HT1080 (cell line): ENCODE measurements around the gene ITPA. TPM values are rescaled to one million over a fixed set of nuclear protein-coding genes. Genes with fewer than 3 reads are reported as not detected.

Experiments
- DNase-seq: peaks from one replicate; pipeline ENCODE4 v3.0.0-alpha.2; 2015; ENCODE audit warnings: low read depth
- polyA plus RNA-seq, 2 experiments: library from polyadenylated mRNA; depleted of rRNA; stranded (reverse); fragments of >200 nt; gene quantifications; 2 replicates each; pipeline ENCODE4 v1.2.3, GENCODE V29; 2015
- total RNA-seq: library from RNA; depleted of rRNA; stranded (reverse); fragments of >200 nt; shearing (Covaris generic); gene quantifications from 2 replicates; pipeline ENCODE4 v1.2.3, GENCODE V29; 2014; rRNA removed

The ITPA gene
- 120 and 144 TPM in 2 replicates for total RNA-seq
- polyA plus RNA-seq (2015; cell fraction: cytosol; rRNA removed), result 57.6 and 63.9 TPM in 2 replicates
- 84.2 and 85.5 TPM in 2 replicates for polyA plus RNA-seq (2015; cell fraction: nucleus; rRNA removed)

DNA sequence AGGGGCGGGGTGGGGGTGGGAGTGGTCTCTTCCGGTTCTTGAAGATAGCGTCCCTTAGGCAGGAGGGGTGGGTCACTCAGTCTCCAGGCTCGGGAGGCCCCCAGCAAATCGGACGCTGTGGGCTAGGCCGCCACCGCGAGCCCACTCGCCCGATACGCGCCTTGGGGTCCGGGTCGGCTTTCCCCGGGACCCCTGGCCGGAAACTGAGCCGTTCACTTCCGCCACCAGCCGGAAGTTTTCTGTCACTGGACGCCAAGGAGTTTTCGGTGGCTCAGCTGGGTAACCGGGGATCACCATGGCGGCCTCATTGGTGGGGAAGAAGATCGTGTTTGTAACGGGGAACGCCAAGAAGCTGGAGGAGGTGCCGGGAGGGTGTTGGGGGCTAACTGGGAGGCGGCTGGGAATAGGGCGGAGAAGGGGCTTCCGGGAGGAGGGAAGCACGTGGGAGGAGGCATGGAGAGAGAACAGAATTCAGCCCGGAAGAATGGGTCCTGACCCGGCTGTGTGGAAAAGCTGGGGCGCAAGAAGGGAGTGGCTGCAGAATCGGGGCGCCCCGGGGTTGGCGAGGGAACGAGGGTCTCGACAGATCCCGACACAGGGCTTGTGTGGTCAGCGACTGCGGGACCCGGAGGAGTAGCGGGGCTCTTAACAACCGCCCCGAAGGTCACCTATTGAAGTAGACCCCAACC, at the start of gene ITPA:
Gene ITPA, plus strand, starts transcription at position 242 of the 689 bp plus-strand sequence. Its CDS starts 54 bp downstream, at position 296.
- peak; percentile 44 for DNase-seq

DNA sequence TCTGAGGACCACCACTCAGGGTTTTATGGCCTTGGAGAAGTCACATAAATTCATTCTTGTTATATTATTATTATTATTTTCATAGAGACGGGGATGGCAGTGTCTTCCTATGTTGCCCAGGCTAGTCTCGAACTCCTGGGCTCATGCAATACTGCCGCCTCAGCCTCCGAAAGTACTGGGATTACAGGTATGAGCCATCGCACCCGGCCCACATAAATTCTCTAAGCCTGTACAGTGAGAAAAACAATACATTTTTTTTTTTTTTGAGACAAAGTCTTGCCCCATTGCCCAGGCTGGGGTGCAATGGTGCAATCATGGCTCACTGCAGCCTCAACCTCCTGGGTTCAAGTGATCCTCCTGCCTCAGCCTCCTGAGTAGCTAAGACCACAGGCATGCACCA, 48.9 kb upstream of the ITPA start:
- no peak for DNase-seq

DNA sequence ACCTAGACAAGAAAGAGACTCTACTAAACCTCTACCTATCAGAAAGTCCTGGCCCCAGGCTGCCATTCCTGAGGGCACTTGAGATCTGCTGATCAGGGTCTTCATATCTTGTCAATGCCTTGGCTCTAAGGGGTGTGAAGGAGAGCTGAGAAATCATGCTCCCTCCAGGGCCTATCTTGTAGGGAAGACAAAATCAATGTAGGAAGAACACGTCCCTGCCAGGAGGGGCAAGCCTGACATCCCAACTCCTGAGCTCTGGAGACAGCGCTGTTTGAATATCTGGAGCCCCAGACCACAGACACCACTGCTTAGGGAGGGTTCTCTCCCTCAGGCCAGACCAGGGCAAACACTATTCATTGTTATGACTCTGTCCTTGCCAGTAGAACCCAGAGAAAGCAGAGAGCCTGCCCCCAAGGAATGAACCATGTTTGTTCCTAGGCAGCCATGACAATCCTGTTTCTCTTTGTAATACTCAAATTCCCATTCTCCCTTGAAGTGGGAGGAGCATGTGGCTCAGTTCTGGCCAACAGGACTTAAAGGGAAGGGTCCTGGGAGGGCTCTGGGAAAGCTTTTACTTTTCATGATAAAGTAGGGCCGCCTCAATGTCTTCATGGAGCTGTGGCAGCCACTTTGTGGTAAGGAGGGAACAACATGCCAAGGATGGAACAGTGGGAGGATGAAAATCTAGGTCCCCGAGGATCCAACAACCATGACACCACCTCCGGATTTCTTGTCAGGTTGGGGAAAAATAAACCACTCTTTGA, 47.8 kb upstream of the ITPA start:
- no peak for DNase-seq

DNA sequence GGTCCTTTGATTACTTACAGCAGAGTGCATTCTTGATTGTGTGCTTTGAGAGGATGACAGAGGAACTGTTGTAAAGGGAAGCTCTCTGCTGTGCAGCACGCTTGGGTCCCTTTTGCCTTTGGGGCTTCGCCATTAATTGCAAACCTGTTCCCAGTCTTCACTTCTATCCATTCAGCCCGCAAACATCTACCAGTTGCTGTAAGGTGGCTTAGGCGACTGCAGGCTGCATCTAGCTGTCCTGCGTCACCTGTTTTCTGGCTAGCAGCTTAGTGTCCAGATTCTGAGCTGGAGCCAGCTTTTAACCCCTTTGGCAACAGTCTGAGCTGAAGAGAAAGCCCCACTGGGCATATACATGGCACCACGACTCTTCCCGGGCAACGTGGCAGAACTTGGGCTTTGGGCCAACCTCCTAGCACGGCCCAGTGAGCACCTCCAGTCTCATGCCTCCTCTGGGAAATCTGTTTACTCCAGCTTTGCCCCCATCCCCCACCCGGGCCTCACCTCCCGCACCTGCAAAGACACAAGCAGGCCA, 47.2 kb upstream of the ITPA start:
- DNase-seq, result no peak

DNA sequence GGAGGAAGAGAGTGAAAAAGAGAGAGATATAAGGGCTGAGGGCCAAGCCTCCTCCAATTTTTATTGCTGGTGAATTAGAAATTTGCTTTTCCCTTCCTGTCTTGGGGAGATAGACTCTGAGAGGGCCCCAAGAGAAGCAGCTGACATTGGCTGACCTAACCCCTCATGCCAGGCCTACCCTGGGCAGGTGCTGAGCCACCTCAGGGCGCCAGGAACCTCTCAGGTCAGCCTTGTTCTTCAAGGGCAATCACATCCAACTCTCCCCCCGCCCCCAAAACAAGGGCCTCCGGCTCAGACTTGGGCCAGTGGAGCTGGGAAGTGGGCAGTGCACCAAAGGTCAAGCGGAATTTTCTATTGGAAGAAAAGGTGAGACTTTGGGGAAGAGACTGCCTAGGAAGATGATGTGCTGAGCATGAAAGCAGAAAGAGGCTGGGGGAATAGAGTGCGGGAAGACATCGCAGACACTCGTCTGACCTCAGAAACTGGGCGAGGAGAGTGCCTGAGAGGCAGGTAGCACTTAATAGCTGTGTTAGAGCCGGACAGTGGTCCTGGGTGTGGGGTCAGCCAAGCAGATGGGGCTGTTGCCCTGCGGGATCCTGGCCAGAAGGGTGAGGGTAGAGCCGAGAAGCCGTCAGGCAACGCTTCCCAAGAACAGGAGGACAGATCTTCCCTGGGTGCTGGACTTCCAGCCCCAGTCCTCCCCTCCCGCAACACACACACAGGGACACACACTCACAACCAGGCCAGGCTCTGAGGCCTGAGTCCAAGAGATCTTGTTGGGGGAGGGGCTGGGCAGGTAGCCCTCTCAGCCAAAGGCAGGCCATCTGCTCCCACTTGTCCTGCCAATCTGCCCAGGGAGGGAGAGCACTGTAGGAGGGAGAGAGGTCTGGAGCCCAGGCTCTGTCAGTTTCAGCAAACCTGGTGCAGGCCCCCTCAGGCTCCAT, 45.9 kb upstream of the ITPA start:
- DNase-seq, result no peak

DNA sequence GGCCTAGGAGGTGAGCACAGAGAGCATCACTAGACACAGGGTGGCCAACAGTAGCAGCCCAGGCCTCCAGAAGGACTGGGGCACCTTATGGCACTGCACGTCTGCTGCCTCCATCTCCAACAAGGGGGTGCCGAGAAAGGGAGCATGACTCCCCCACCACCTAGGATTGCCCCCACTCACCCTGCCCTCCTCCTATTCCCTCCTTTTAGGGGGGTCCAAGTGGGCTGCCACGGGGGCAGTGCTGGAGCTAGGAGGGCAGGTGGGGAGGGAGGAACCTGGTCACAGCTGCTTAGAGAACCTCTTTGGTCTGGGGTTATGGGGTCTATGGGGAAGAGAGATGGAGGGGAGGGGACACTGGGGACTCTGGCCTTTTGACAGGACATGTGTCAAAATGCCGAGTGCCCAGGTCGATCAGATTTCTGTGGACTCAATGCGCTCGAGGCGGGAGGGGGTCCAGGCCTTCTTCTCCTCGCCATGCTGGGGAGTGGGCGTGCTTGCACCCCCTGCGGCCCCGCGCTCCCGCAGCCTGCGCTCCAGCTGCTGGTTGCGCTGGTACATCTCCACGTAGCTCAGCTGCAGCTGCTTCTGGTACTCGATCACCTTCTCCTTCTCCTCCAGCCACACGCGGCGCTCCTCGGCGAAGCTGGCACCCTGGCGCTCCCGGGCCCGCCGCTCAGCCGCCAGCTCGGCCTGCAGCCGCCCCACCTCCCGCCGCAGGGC, 45.1 kb upstream of the ITPA start:
- DNase-seq, result no peak

DNA sequence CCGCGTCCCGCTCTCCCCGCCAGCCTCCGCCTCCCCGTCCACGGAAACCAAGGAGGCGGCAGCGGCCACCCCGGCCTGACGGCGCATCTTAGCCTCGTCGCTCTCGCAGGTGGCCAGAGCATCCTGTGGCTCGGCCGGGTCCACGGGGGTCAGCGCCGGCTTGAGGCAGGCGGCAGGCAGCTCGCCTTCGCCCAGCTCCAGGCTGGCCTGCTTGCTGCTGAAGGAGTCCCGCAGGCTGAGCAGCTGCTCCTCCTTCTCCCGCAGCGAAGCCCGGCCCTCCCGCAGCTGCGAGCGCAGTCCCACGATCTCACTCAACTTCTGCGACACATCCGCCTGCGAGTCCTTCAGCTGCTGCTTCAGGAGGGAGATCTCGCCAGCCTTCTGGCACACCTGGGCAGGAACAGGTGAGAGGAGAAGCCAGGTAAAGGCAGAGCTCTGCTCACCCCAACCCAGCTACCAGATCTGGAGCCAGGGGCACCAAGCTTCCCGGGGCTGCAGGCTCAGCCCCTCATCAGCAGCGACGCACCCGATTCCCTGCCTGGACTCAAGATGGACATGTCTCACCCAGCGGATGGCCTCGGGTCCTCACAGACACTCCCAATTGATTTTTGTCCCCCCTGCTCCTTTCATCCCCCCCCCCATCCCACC, 44.4 kb upstream of the ITPA start:
- no peak for DNase-seq

DNA sequence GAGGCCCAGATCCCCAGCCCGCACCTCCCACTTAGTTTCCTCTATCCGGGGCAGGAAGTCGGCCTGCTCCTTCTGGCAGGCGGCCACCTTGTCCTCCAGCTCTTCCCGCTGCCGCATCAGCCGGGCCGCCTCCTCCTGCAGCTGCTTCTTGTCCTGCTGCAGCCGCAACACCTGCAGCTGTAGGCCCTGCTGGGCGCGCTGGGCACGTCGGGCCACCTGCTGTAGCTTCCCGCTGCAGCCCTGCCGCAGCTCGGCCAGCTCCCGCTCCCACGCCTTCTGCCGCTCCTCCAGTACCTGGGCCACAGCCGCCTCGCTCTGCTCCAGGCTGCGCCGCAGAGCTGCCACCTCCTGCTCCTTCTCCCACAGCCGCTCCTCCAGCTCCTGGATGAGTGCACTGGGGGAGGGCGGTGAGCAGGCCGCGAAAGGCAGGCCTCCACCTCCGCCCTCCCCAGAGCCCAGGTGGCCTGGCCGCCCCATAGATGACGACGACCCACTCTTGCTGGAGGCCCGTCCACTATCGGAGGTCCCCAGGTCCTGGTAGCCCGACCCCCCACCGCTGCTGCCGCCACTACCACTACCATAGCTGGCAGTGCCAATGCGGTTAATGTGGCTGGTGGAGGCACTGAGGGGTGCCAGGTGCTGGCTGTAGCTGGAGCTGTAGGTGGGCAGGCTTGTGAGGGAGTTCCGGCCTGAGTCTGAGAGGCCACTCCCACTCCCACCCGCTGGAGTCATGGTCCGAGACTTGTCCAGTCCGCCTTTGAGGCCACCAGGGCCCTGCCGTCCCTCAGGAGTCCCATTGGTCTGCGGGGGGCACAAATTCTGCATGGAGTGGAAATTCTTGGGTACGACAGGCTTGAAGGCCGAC, 43.6 kb upstream of the ITPA start:
- DNase-seq, result peak; percentile 48

DNA sequence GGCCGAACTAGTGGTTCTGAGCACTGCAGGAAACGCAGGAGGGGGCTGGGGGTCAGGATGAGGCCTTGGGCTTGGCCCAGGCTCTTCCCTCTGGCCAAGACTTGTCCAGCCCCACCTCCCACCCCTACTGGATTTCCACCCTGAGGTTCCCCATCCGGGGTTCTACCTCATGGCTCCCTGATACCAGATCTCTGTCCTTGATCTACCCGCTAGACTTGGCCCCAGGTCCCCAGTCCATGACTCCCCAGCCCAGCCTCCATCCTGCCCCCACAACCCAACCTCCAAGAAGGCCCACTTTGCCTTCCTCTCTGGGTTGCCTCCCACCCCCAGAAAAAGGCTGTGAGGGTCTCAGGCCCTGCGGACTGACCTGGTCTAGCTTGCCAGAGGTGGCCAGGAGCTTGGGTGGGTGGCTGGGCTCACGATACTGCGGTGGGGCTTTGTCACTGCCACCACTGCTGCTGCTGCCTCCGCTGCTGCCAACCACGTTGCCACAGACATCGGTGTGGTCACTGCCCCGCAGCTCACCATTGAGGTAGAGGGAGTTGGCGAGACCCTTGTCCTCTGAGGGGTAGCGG, 42.9 kb upstream of the ITPA start:
- no peak for DNase-seq

DNA sequence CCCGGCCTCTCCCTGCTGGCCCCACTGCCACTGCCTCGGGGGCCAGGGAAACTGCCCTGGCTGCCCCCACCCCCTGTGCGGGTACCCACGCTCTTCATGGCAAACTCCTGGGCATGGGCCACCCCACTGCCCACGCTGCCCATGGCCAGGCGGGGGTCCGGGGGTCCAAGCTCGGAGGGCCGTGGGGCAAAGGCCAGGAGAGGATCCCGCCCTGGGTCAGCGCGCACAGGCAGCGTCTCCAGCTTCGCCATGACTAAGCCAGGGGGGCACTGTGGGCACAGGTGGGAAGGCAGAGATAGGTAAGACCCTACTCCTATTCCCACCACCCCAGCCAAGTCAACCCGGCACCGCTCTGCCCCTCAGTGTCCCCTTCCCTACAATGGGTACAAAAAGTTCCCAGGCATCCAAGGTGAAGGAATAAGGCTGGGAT, 42.4 kb upstream of the ITPA start:
- DNase-seq, result no peak

DNA sequence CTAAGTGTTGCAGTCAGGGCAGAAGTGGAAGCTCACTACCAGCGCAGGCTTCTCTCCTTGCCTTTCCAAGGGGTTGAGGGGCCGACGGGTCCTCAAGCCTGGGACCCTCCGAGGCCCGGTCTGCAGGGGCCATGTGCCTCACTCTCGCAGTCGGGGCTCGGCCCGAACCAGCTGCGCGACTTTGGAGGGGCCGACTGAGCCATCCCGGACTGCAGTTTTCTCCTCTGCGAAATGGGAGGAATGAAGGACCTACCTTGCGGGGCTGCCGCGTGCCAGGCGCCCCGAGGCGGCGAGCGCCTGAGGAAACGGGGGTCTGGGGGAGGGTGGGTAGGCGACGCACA, 41.6 kb upstream of the ITPA start:
- DNase-seq, result no peak

DNA sequence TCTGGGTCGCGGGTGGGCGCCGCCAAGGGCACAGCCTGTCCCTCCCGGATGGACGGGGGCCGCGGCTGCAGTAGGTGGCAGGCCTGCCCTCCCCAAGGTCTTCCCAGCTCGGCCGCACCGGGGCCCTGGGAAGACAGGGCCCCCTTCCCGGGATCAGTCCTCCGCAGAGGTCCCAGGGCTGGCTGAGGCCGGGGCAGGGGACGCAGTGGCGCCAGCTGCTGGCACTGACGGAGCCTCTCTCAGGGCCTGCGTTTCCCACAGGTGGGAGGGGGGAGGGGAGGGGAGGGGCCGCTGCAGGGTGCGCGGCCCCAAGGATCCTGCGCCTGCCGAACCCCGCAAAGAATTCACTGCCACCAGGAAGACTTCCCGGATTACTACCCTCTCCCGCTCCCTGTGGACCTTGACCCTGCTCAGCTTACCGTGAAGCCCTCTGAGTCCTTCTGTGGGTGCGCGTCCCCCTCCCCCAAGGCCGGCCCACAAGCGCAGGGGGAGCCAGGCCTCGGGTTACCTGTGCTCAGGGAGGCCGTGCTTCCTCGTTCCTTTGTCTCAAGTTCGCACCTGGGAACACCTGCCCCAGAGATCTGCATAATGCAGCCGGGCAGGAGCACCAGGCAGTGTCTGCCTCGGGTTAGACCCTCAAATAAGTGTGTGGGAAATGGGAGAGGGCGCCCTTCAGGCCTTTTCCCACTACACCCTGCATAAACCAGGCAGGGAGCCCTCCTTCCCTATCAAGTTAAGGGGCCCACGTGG, 41.0 kb upstream of the ITPA start:
- no peak for DNase-seq

DNA sequence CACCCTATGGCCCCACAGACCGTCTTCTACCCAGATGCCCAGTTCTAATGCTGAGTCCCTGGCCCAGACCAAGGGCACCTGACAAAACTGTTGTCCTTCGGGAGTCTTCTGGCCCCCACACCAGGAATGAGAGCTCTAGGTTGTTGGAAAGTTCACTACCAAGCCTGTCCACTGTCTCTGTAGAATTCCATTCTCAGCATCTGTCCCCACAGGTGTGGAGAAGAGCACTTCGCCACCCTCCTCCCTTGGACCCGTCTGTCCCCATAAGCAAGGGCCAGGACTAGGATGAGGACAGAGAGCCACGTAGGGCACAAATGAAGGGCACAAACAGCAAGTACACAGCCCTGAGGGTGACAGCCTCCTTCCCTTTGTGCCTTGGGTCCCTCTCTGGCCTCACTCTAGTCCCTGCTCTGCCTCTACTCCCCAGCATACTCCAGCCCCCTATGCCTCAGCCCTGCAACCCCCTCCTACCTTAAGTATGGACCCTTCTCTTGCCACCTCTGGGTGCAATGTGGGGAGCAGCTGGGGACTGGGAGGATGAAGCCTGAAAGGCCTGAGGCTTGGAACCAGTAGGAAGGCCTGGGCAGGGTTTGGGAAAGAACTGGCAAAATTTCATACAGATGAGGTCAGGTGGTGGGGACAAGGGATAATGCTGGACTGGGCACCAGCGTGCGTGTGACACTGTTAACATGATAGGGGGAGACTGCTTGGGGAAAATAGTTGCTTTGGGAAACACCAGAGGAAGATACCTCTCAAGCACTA, 40.3 kb upstream of the ITPA start:
- no peak for DNase-seq

DNA sequence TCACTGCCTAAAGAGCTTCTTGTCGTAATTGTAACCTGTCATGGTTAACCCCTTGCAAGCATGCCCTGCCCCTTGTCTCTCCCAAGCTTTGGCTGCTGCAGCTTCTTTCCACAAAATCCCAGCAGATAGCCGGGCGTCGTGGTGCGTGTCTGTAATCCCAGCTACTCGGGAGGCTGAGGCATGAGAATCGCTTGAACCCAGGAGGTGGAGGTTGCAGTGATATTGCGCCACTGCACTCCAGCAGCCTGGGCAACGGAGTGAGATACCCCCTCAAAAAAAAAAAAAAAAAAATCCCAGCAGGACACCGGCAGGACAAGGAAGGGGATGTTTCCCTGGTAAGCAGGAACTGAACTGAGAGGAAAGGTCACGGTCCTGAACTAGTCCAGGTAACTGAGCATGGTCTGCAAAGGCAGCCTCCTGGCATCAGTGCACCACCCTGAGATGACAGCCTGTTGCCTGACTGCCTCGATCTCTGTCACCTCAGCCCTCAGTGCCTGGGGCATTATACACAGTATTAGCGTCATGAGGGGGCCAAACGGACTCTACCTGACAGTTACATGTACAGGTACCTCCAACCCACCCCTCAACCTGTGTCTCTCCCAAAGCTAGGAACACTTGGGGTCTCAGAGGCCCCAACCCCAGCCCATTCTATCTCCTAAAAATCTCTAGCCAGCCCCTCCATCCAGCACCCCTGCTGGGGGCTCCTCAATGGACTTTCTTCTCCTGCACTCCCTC, 37.7 kb upstream of the ITPA start:
- DNase-seq, result no peak

DNA sequence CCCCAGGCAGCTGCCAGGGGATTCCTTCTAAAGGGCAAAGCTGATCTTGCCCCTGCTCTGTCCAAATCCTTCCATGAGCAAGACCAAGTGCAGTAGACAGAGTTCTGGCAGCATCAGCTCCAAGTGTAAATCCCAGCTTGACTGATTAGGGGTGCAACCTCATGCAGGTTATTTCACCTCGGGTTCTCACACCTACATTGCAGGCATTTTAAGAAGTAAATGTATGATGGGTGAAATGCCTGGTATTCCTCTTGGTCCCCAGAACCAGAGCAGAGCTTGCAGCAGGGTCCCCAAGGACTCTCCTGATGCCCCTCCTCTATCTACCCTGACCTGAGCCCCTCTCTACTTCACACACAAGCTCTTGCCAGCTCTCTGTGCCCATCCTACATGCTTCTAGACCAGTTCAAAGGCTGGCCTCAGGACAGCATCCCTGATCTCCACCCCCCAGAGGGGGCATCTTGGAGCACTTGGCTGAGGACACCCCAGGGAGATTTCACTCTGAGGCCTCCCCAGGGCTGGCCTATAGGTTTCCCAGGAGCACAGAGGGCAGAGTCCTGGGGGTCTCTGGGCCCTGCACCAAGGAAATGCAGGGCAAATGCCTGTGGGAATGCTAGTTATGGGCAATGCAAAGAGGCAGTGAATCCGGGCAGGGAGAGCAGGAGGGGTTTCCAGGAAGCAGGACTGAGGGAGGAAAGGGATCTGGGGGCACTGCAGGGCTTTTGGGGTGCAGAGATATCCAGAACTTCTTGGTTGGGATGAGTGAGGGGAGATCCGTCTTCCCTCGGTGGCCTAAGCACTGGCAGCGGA, 37.0 kb upstream of the ITPA start:
- no peak for DNase-seq
